ENCODE measurements around the gene EDIL3.

GRCh38 chr5:84036842-84037241 lies 347.8 kb downstream of the EDIL3 start:
- TF ChIP-seq, protein P1, sequence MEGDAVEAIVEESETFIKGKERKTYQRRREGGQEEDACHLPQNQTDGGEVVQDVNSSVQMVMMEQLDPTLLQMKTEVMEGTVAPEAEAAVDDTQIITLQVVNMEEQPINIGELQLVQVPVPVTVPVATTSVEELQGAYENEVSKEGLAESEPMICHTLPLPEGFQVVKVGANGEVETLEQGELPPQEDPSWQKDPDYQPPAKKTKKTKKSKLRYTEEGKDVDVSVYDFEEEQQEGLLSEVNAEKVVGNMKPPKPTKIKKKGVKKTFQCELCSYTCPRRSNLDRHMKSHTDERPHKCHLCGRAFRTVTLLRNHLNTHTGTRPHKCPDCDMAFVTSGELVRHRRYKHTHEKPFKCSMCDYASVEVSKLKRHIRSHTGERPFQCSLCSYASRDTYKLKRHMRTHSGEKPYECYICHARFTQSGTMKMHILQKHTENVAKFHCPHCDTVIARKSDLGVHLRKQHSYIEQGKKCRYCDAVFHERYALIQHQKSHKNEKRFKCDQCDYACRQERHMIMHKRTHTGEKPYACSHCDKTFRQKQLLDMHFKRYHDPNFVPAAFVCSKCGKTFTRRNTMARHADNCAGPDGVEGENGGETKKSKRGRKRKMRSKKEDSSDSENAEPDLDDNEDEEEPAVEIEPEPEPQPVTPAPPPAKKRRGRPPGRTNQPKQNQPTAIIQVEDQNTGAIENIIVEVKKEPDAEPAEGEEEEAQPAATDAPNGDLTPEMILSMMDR (IDR thresholded peaks at IDR 0.05; ENCODE audit: low read depth, low read length): no peak
- TF ChIP-seq EZH2phosphoT487 (IDR thresholded peaks at IDR 0.05; ENCODE audit: low read depth): no peak
